Keratinocyte (primary cell): Measurements from ENCODE around the gene MAPK1IP1L.

Experiments used
- EZH2 ChIP-seq: IDR thresholded peaks from one replicate; pipeline ENCODE4 v1.6.1; 2012; ENCODE audit warnings: inconsistent platforms, mild to moderate bottlenecking, low read length, moderate library complexity
- TF ChIP-seq, protein P1 (sequence below), 3 experiments: IDR thresholded peaks in 1 of 3; conservative IDR thresholded peaks in 1 of 3; optimal IDR thresholded peaks in 1 of 3; 2 replicates in 2 of 3; 3 replicates in 1 of 3; pipeline versions ENCODE3 to v1.5.1; 2011; ENCODE audit warnings: low read length in 3 of 3, mild to moderate bottlenecking in 3 of 3, moderate library complexity in 2 of 3, control low read depth in 1 of 3, inconsistent platforms in 1 of 3; ENCODE audit not compliant: insufficient read depth in 2 of 3; ENCODE audit errors: extremely low read depth in 1 of 3

GRCh38 chr14:55105991-55106390, 54.5 kb downstream of the MAPK1IP1L start:
- TF ChIP-seq, protein P1, sequence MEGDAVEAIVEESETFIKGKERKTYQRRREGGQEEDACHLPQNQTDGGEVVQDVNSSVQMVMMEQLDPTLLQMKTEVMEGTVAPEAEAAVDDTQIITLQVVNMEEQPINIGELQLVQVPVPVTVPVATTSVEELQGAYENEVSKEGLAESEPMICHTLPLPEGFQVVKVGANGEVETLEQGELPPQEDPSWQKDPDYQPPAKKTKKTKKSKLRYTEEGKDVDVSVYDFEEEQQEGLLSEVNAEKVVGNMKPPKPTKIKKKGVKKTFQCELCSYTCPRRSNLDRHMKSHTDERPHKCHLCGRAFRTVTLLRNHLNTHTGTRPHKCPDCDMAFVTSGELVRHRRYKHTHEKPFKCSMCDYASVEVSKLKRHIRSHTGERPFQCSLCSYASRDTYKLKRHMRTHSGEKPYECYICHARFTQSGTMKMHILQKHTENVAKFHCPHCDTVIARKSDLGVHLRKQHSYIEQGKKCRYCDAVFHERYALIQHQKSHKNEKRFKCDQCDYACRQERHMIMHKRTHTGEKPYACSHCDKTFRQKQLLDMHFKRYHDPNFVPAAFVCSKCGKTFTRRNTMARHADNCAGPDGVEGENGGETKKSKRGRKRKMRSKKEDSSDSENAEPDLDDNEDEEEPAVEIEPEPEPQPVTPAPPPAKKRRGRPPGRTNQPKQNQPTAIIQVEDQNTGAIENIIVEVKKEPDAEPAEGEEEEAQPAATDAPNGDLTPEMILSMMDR (optimal IDR thresholded peaks at IDR 0.05 in 1 of 3, IDR thresholded peaks at IDR 0.05 in 1 of 3, conservative IDR thresholded peaks at IDR 0.05 in 1 of 3; ENCODE audit: extremely low read depth in 1 of 3, insufficient read depth in 2 of 3, low read length in 3 of 3): no peak
- TF ChIP-seq EZH2: no peak
